GM06990 (cell line): ENCODE data around the gene CORO2A.

ENCODE experiments used
- DNase-seq: peaks from one replicate; pipeline ENCODE4 v3.0.0-alpha.2; 2011; ENCODE audit not compliant: insufficient read length; ENCODE audit errors: extremely low read depth
- H3K27me3 ChIP-seq: replicated peaks from 2 replicates; pipeline ENCODE4 v1.6.0; 2011; ENCODE audit warnings: low read length; ENCODE audit not compliant: control insufficient read depth, insufficient read depth
- H3K36me3 ChIP-seq: 2 replicates; pipeline ENCODE4 v1.5.1; 2011; ENCODE audit warnings: low read length; ENCODE audit not compliant: control insufficient read depth, insufficient read depth
- H3K4me3 ChIP-seq: replicated peaks from 2 replicates; pipeline ENCODE4 v1.5.1; 2011; ENCODE audit warnings: low read depth, mild to moderate bottlenecking, control low read depth, low read length
- CTCF ChIP-seq: IDR thresholded peaks from 2 replicates; pipeline ENCODE4 v1.5.1; 2011; ENCODE audit warnings: low read length, control low read depth, mild to moderate bottlenecking, inconsistent platforms; ENCODE audit not compliant: insufficient read depth, poor library complexity, severe bottlenecking

The CORO2A gene

GRCh38 chr9:98161851-98162250, 30.6 kb downstream of the CORO2A start:
- Histone ChIP-seq H3K27me3 (no peaks in the 10 kb centered on the region), H3K36me3 (no peaks in the 10 kb centered on the region), H3K4me3 (no peak overlapping the region)
- no peak for TF ChIP-seq CTCF
- DNase-seq = no peak

- H3K4me3 ChIP-seq = no peak overlapping the region
- H3K36me3 ChIP-seq = no peaks in the 10 kb centered on the region
- TF ChIP-seq CTCF = no peak
- no peaks in the 10 kb centered on the region for H3K27me3 ChIP-seq
- no peak for DNase-seq
Measured at GRCh38 chr9:98159790-98160189, 32.6 kb downstream of the CORO2A start.

- no peak for TF ChIP-seq CTCF
- Histone ChIP-seq H3K36me3 (no peaks in the 10 kb centered on the region), H3K4me3 (no peak overlapping the region), H3K27me3 (no peaks in the 10 kb centered on the region)
- DNase-seq = no peak
Measured at GRCh38 chr9:98159301-98159700, 33.1 kb downstream of the CORO2A start.

- H3K27me3 ChIP-seq = no peaks in the 10 kb centered on the region
- no peak overlapping the region for H3K4me3 ChIP-seq
- DNase-seq = no peak
- no peaks in the 10 kb centered on the region for H3K36me3 ChIP-seq
- no peak for TF ChIP-seq CTCF
Measured at GRCh38 chr9:98158071-98158831, 34.2 kb downstream of the CORO2A start.

- DNase-seq = no peak
- no peaks in the 10 kb centered on the region for H3K27me3 ChIP-seq
- no peak for TF ChIP-seq CTCF
- no peaks in the 10 kb centered on the region for H3K36me3 ChIP-seq
- no peak overlapping the region for H3K4me3 ChIP-seq
Measured at GRCh38 chr9:98157372-98157771, 35.1 kb downstream of the CORO2A start.

GRCh38 chr9:98154678-98155077, 37.8 kb downstream of the CORO2A start:
- H3K36me3 ChIP-seq = no peaks in the 10 kb centered on the region
- TF ChIP-seq CTCF = no peak
- no peak overlapping the region for H3K4me3 ChIP-seq
- no peaks in the 10 kb centered on the region for H3K27me3 ChIP-seq
- no peak for DNase-seq
